IMR-90 (cell line): ENCODE measurements around the gene CRYBG3.

ENCODE experiments used
- BHLHE40 ChIP-seq: fragments of 150-350 bp; IDR thresholded peaks from 2 replicates; pipeline ENCODE4 v1.6.1; 2016; ENCODE audit warnings: mild to moderate bottlenecking, low read depth, low read length
- CEBPB ChIP-seq: IDR thresholded peaks from 2 replicates; pipeline ENCODE4 v1.6.1; 2012; ENCODE audit warnings: low read depth, low read length, improper control_type of control experiment
- CHD1 ChIP-seq: IDR thresholded peaks from 2 replicates; pipeline ENCODE4 v1.6.1; 2012; ENCODE audit warnings: low read depth, low read length, improper control_type of control experiment
- ELK1 ChIP-seq: fragments of 150-350 bp; IDR thresholded peaks from 2 replicates; pipeline ENCODE4 v1.6.1; 2016; ENCODE audit warnings: low read depth, mild to moderate bottlenecking, low read length, moderate library complexity, borderline replicate concordance
- FOS ChIP-seq: fragments of 150-350 bp; IDR thresholded peaks from 2 replicates; pipeline ENCODE4 v1.6.1; 2016; ENCODE audit warnings: low read depth, low read length
- MAFK ChIP-seq: IDR thresholded peaks from 2 replicates; pipeline ENCODE4 v1.6.1; 2012; ENCODE audit warnings: low read depth, low read length, improper control_type of control experiment
- MAZ ChIP-seq: IDR thresholded peaks from 2 replicates; pipeline ENCODE4 v1.6.1; 2012; ENCODE audit warnings: low read depth, mild to moderate bottlenecking, low read length, improper control_type of control experiment, moderate library complexity, borderline replicate concordance
- MXI1 ChIP-seq: IDR thresholded peaks from 2 replicates; pipeline ENCODE4 v1.6.1; 2012; ENCODE audit warnings: low read depth, mild to moderate bottlenecking, low read length, moderate library complexity, borderline replicate concordance
- POLR2A ChIP-seq: IDR thresholded peaks from 2 replicates; pipeline ENCODE4 v1.6.1; 2012; ENCODE audit warnings: mild to moderate bottlenecking, low read depth, low read length
- RAD21 ChIP-seq: IDR thresholded peaks from 2 replicates; pipeline ENCODE4 v1.6.1; 2012; ENCODE audit warnings: low read length, improper control_type of control experiment
- RCOR1 ChIP-seq: IDR thresholded peaks from 2 replicates; pipeline ENCODE4 v1.6.1; 2012; ENCODE audit warnings: mild to moderate bottlenecking, low read length, improper control_type of control experiment; ENCODE audit not compliant: insufficient replicate concordance
- RFX5 ChIP-seq: IDR thresholded peaks from 2 replicates; pipeline ENCODE4 v1.8.0; 2012; ENCODE audit warnings: low read depth, mild to moderate bottlenecking, low read length, moderate library complexity
- TF ChIP-seq, protein P1 (sequence below): conservative IDR thresholded peaks from 2 replicates; pipeline ENCODE4 v1.5.1; 2012; ENCODE audit warnings: mild to moderate bottlenecking, low read depth, low read length, improper control_type of control experiment
- TF ChIP-seq, protein P2 (sequence below): fragments of 150-350 bp; IDR thresholded peaks from 2 replicates; pipeline ENCODE4 v1.6.1; 2017; ENCODE audit warnings: mild to moderate bottlenecking, antibody characterized with exemption, low read length, low read depth

- TF ChIP-seq CHD1 (no peak), POLR2A (no peak), MAZ (no peak), CEBPB (no peak), RFX5 (no peak), MAFK (no peak), RCOR1 (no peak), BHLHE40 (no peak), RAD21 (no peak), MXI1 (no peak), ELK1 (no peak), FOS (no peak)
- TF ChIP-seq, protein P1, sequence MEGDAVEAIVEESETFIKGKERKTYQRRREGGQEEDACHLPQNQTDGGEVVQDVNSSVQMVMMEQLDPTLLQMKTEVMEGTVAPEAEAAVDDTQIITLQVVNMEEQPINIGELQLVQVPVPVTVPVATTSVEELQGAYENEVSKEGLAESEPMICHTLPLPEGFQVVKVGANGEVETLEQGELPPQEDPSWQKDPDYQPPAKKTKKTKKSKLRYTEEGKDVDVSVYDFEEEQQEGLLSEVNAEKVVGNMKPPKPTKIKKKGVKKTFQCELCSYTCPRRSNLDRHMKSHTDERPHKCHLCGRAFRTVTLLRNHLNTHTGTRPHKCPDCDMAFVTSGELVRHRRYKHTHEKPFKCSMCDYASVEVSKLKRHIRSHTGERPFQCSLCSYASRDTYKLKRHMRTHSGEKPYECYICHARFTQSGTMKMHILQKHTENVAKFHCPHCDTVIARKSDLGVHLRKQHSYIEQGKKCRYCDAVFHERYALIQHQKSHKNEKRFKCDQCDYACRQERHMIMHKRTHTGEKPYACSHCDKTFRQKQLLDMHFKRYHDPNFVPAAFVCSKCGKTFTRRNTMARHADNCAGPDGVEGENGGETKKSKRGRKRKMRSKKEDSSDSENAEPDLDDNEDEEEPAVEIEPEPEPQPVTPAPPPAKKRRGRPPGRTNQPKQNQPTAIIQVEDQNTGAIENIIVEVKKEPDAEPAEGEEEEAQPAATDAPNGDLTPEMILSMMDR, result no peak
- TF ChIP-seq, protein P2, sequence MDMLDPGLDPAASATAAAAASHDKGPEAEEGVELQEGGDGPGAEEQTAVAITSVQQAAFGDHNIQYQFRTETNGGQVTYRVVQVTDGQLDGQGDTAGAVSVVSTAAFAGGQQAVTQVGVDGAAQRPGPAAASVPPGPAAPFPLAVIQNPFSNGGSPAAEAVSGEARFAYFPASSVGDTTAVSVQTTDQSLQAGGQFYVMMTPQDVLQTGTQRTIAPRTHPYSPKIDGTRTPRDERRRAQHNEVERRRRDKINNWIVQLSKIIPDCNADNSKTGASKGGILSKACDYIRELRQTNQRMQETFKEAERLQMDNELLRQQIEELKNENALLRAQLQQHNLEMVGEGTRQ, result no peak
These were observed 121.2 kb downstream of the CRYBG3 start for GRCh38 chr3:97942801-97943546.
